Putamen (tissue), 1 donor: ENCODE data around the gene NXF2.
"Not testable (repeated sequence)": the region's sequence is repeated elsewhere in the genome, so short reads cannot be mapped to it uniquely, and the experiment has no call there.

Experiments used
- DNase-seq: peaks from one replicate; pipeline ENCODE4 v3.0.0-alpha.2; 2016; ENCODE audit warnings: low spot score

Gene NXF2, protein sequence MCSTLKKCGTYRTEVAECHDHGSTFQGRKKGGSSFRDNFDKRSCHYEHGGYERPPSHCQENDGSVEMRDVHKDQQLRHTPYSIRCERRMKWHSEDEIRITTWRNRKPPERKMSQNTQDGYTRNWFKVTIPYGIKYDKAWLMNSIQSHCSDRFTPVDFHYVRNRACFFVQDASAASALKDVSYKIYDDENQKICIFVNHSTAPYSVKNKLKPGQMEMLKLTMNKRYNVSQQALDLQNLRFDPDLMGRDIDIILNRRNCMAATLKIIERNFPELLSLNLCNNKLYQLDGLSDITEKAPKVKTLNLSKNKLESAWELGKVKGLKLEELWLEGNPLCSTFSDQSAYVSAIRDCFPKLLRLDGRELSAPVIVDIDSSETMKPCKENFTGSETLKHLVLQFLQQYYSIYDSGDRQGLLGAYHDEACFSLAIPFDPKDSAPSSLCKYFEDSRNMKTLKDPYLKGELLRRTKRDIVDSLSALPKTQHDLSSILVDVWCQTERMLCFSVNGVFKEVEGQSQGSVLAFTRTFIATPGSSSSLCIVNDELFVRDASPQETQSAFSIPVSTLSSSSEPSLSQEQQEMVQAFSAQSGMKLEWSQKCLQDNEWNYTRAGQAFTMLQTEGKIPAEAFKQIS

DNA sequence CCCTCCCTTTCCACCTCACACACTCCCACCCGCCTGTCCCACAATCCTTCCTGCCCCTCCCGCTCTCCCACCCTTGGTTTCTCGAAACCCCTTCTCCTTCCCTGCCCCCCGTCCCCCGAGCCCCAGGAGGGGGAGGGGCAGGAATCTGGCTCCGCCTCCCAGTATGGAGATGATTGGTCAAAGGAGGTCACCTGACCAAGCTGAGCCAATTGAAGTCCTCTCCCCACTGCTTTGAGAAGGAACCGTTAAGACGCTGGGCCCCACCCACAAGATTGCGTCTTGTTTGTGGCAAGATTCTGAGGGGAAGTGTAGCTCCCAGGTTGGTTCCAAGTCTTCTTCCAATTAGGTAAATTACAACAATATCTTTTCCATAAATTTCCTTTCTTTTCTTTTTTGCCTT is at the start of gene NXF2:
Gene NXF2 (plus strand): TSS at position 275 of the 400 bp plus-strand sequence. CDS start 59,912 bp downstream, outside the sequence.
- not testable (repeated sequence) for DNase-seq

DNA sequence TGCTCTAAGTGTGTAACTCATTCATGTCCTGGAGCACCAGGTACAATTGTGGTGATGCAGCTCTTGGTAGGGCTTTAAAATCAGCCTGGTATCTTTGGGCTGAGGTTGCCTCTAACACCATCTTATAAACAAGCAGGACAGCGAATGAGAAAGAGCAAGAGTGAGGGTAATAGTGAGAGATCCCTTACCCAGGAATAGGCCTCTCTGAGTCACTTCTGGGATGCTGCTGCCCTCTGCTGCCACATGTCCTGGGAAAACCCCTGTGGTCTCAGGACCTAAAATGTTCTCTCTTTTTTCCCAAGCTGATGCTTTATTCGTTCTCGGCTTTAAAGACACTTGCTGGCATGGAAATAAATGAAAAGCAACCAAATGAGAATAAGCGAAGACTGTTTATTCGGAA is 39.0 kb upstream of the NXF2 start:
- DNase-seq: not testable (repeated sequence)

DNA sequence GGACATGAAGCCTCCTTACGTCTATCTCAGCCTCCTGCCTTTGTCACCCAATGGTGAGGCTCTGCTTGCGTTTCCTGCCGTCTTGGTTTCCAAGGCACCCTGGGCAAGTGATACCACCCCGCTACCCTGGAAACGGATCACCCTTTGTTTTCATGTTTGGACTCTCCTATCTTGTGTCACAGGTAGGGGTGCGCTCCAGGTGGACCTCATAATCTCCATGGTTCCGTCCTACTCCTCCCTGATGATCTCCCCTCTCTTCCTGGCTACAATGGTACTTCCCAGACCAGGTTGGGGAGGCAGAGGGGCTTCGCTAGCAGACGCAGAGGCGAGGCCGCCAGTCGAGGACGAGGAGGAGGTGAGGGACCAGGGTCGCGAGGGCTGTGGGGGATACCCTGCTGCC is 32.0 kb upstream of the NXF2 start, which contains the start of gene TCP11X1:
Gene TCP11X1 (plus strand): TSS at position 316 of the 400 bp plus-strand sequence.
- DNase-seq: not testable (repeated sequence)

DNA sequence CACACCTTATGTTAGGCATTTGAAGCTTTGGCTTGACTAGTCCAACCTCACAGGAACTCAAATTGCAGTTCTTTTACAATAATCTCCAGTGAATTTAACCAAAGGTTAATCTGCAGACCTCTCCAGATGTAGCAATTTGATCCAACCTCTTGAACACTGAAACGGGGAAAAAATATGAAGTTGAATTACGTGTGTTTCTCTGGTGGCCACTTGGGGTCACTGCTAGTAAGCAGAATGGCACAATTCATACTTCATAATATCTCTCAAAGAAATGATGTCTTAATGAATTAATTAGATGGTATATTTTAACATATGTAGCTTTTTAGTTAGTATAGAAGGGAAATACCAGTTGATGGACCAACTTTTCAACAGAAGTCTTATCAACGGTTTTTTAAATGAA is 30.5 kb upstream of the NXF2 start:
- DNase-seq: not testable (repeated sequence)

DNA sequence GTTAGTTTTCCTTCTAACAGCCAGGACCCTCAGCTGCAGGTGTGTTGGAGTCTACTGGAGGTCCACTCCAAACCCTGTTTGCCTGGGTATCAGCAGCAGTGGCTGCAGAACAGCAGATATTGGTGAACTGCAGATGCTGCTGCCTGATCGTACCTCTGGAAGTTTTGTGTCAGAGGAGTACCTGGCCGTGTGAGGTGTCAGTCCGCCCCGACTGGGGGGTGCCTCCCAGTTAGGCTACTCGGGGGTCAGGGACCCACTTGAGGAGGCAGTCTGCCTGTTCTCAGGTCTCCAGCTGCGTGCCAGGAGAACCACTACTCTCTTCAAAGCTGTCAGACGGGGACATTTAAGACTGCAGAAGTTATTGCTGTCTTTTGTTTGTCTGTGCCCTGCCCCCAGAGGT is 11.3 kb upstream of the NXF2 start:
- DNase-seq: not testable (repeated sequence)

DNA sequence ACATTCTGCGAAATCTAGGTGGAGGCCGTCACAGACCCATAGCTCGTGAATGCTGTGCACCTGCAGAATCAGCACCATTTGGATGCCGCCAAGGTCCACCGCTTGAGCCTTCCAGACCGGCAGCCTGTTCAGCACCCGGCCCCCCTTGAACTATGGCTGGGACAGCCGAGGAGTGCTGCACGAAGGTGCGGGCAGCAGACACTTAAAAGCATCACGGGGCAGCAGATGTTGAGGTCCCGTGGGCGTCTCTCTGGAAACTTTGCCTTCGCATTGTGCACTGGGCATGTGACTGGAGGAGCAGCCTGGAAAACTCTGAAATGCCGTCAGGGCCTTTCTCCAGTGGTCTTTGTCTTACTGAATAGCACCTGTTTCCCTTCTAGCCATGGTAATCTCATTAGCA is 6.7 kb upstream of the NXF2 start:
- not testable (repeated sequence) for DNase-seq

DNA sequence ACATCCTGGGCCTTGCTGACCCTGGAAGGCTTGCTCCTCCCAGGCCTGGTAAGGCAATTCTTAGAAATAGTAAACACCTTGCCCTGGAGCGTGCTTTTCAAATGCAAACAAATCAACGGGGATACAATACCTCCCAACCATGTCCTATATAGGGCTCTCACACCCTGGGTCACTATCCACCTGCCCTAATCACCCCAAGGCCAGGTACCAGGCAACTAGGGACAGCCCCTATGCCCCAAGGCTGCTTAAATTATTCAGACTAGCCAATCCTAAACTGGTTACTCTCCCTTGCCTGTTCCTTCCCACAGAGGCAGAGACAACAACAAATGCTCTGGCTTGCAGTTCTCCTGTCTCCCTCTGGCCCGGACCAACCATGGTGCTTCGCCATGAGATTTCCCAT is 25.3 kb downstream of the NXF2 start:
- not testable (repeated sequence) for DNase-seq

DNA sequence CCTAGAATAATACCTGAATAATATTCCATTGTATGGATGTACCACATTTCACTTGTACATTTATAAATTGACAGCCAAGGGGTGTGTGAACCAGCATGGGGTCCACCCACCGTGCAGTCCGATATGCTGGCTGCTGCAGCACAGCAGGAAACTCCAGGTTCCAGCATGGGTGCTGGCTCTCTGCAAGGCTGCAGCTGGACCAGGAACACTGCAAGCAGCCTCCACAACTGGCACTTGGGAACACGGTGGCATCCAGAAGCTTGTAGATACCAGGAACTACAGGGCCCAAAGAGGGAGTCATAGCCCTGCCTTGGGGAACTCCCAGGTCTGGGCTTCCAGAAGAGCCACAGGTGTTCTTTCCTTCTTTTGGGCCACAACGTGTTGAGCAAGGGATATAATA is 91.2 kb downstream of the NXF2 start:
- no peak for DNase-seq

DNA sequence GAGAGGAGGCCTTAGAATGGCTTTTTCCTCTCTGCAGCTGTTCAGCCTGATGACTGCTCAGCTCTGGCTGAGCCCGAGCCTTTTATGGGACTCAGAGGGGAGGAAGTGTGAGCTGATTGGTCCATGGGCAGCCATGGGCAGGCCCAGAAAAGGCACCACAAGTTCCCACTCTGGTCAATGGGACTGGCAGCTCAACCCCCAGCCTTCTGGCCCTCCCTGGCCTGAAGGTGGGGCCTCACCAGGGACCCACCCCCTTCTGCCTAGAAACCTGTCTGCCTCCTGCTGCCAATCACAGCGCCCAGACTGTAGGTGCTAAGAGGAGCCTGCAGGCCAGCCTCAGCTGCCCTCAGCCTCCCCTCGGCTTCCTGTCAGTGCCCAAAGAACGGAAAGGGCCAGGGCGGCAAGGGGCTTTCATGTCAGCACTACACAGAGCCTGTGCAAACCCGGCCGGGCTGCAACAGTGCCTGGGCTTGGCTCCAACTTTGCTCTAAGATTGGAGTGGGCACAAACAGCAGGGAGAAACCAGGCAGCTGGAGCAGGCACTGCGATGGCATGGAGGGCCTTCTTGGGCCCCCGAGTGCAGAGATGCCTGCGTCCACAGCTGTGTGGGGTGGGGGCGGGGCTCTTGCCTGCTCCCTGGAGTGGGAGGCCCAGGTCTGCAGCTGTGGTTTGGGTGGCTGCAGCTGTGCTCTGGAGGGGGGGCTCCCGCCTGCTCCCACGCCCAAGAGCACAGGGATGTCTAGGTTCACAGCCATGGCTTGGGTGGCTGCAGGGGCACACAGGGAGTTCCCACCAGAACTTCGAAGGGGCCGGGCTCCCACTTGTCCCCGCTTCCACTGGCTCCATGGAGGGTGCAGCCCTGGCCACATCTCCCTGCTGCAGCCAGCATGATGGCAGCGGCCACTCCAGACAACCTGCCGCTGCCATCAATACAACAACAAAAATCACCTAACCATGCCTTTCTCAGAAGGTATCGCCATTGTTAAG is 92.6 kb downstream of the NXF2 start:
- no peak for DNase-seq

DNA sequence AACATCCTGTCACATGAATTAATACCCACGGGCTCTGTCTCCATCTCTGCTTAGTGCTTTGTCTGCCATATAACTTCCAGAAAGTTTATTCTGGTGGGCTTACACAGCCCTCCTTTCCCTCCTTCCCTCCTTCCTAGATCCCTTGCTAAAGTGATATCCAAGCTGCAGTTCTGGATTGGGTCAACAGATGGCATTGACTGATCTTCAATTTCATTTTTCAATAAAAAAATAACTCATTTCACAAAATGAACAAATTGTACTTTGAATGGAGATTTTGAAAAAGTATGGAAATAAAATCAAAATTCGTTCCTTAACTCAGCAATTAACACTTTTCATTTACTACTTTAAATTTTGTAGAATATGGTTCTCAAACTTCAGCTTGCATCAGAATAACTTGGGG is 94.9 kb downstream of the NXF2 start:
- DNase-seq: no peak

DNA sequence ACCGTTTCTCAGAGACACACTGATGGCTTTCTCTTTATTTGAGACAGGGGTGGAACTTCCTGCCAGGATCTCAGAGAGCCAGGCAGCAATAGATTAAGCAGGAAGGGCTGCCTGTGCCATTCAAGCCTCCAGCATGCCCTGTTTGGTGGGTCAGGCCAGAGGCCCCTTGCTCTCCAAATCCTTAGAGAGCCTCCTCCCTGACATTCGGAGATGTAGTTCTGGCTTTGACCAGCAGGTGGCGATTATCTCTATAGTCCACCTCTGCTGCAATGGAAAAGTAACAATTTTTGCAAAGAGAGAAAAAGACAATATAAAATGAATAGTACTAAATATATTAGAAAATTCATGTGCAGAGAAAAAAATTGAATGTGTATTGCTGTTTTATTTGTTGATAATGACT is 98.9 kb downstream of the NXF2 start:
- peak; percentile 15 for DNase-seq
